ENCODE results near the gene COL5A1. TPM values are rescaled to one million over a fixed set of nuclear protein-coding genes. Genes with fewer than 3 reads are reported as not detected.

The COL5A1 gene
- total RNA-seq, 1 donor from 2014 or later, result 99.6 TPM

DNA sequence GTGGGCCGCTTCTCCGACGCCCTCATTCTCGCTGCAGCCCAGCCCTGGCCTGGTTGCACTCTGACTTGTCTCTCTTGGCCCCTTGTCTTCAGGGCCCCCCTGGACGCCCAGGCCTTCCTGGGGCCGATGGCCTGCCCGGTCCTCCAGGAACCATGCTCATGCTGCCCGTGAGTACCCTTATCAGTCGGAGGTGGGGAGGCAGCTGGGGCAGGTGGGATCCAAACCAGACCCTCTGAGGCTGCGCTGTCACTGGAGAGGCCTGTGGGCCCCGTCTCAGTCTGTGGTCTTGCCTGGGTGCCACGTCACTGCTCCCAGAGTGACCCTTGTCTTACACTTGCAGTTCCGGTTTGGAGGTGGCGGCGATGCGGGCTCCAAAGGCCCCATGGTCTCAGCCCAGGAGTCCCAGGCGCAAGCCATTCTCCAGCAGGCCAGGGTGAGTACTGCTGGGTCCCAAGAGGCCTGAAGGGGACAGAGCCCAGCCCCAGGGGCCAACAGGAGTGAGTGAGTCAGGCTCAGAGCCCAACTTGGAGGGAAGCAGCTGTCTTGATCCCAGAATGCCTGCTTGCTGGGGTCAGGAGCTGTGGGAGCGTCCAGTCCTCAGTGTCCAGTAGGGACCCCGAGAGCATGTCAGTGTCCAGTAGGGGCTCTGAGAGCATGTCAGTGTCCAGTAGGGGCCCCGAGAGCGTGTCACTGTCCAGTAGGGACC is 109.0 kb downstream of the COL5A1 start:
- intact Hi-C loops (cut with DNase I), result no loop called here
- Histone ChIP-seq H3K4me1 (no peaks in the 10 kb centered on the region), H3K36me3 (peaks cover 58 to 73% of the 10 kb centered on the region in 2 donors), H3K27me3 (no peaks in the 10 kb centered on the region), H3K9me3 (no peaks in the 10 kb centered on the region), H3K4me3 (no peak overlapping the region), H3K27ac (no peak overlapping the region)
- TF ChIP-seq CTCF (IDR thresholded peaks at IDR 0.05), result no peak
- DNase-seq (ENCODE audit: low spot score in 2 of 2), result no peak

DNA sequence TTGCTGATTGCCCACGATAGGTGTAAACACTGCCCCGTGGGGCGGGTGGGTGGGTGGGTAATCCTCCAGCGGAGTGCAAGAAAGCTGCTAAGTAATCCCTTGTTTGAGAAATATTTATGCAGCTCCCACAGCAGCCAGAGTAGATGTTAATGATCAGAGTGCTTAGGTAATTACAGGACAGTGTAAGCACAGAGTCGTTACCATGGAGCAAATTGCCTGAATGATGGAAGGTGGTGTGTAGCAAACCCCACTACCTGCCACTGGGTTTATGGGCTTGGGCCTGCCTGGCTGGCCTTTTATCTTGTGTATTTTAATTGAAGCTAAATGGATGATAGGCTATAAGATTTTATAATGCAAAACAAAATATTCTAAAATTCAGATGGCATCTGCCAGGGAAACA is 110.0 kb downstream of the COL5A1 start:
- intact Hi-C loops (cut with DNase I), result no loop called here
- no peak overlapping the region for H3K4me3 ChIP-seq
- TF ChIP-seq CTCF (IDR thresholded peaks at IDR 0.05), result no peak
- no peak overlapping the region for H3K27ac ChIP-seq
- DNase-seq (ENCODE audit: low spot score in 2 of 2), result no peak
- peaks cover 60 to 67% of the 10 kb centered on the region in 2 donors for H3K36me3 ChIP-seq
- no peaks in the 10 kb centered on the region for H3K4me1 ChIP-seq
- no peaks in the 10 kb centered on the region for H3K9me3 ChIP-seq
- no peaks in the 10 kb centered on the region for H3K27me3 ChIP-seq

GRCh38 chr9:134752471-134753168 is 111.0 kb downstream of the COL5A1 start:
- peaks cover 60 to 67% of the 10 kb centered on the region in 2 donors for H3K36me3 ChIP-seq
- TF ChIP-seq CTCF (IDR thresholded peaks at IDR 0.05), result no peak
- H3K4me3 ChIP-seq, result no peak overlapping the region
- no peak overlapping the region for H3K27ac ChIP-seq
- H3K4me1 ChIP-seq, result no peaks in the 10 kb centered on the region
- H3K27me3 ChIP-seq, result no peaks in the 10 kb centered on the region
- intact Hi-C loops (cut with DNase I), result no loop called here
- H3K9me3 ChIP-seq, result no peaks in the 10 kb centered on the region
- DNase-seq (ENCODE audit: low spot score in 2 of 2), result no peak

DNA sequence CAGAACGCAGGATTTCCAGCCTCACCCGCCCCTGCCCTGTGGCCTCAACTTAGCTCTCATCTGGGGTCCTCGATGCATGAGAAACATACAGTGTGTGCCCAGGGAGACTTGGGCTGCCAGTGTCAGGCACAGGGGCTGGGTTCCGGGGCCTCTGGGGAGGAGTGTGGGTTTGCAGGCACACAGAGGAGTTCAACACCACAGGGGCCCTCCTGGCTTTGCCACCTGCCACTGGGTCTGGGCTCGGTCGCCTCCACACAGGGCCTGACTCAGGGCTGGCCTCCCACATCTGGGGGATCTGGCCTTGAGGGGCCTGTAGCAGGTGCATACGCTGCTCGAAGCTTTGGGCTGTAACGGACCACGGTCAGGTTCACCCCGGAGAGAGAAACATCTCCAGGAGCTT is 111.6 kb downstream of the COL5A1 start:
- DNase-seq (ENCODE audit: low spot score in 2 of 2), result no peak
- intact Hi-C loops (cut with DNase I), result no loop called here
- H3K4me3 ChIP-seq, result no peak overlapping the region
- H3K36me3 ChIP-seq, result peaks cover 61 to 67% of the 10 kb centered on the region in 2 donors
- TF ChIP-seq CTCF (IDR thresholded peaks at IDR 0.05), result no peak
- H3K4me1 ChIP-seq, result no peaks in the 10 kb centered on the region
- H3K27me3 ChIP-seq, result no peaks in the 10 kb centered on the region
- H3K27ac ChIP-seq, result no peak overlapping the region
- no peaks in the 10 kb centered on the region for H3K9me3 ChIP-seq

- no peak overlapping the region for H3K4me3 ChIP-seq
- no peaks in the 10 kb centered on the region for H3K9me3 ChIP-seq
- no peak overlapping the region for H3K27ac ChIP-seq
- H3K27me3 ChIP-seq, result no peaks in the 10 kb centered on the region
- peaks cover 59 to 60% of the 10 kb centered on the region in 2 donors for H3K36me3 ChIP-seq
- no peak for TF ChIP-seq CTCF (IDR thresholded peaks at IDR 0.05)
- intact Hi-C loops (cut with DNase I), result no loop called here
- no peak for DNase-seq (ENCODE audit: low spot score in 2 of 2)
- H3K4me1 ChIP-seq, result no peaks in the 10 kb centered on the region
Observed at GRCh38 chr9:134755221-134755907, 113.8 kb downstream of the COL5A1 start.
